Hematopoietic multipotent progenitor cell treated with erythropoietin and hydrocortisone succinate and interleukin-3 and kit ligand, for 6 days (in vitro differentiated cells): ENCODE measurements around the gene TRIM23.
"Not testable (repeated sequence)": the region's sequence is repeated elsewhere in the genome, so short reads cannot be mapped to it uniquely, and the experiment has no call there.

Source experiments
- DNase-seq: peaks from one replicate; pipeline ENCODE4 v3.0.0-alpha.2; 2015

The TRIM23 gene

DNA sequence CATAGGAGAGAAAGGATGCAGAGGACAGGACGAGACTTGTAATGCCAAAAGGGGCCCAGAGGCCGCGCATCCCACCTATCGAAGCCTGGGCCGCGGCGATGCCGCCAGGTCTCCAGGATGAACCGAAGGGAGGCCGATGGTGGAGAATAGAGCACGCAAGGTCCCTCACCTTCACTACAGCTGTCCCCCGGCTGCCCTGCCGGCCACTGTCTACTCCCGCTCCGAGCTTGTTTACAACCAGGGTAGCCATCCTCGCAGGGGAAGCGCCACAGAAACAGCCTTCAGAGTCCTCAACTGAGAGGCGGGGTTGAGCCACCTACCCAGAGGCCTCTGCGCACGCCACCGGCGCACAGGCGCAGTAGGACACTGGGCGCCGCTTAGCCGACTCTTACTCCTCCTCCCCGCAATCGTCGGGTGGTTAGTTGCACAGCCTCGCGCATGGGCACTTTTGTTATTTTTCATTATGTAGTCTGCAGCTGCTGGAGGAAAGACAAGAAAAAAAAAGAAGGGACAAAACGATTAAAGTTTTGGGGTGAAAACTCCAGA, at the start of gene TRIM23:
TSS of gene TRIM23 (minus strand) at position 309 of the 546 bp plus-strand sequence. CDS start at position 250, 59 bp downstream.
- peak; percentile 97 for DNase-seq

DNA sequence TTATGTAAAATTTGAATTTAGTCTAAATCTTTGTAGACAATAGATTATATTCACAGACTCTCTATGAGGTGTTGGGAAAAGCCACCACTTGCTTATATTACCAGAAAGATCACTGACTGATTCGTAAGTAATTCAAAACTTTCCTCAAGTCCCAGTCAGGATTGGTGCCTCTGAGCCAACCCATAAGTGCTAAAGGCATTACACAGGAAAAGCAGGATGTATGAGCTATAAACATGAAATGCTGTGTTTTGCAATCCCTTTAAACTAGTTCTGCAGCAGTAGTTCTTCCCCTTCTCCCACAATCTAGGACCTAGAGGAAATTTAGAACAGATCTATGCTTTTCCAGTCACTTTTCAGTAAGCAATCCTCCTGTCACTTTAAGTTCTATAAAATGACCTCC, 48.7 kb upstream of the TRIM23 start:
- DNase-seq = no peak

DNA sequence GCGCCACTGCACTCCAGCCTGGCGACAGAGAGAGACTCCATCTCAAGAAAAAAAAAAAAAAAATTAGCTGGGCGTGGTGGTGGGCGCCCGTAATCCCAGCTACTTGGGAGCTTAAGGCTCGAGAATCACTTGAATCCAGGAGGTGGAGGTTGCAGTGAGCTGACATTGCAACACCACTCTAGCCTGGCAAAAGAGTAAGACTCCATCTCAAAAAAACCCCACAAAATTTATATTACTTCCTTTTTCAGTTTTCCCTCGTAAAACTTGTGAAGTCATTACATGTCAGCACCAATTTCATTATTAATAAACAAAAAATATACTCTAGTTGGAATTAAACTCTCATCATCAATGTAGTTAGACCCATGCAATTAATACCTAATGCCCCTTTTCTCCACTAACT, 44.6 kb upstream of the TRIM23 start:
- no peak for DNase-seq

DNA sequence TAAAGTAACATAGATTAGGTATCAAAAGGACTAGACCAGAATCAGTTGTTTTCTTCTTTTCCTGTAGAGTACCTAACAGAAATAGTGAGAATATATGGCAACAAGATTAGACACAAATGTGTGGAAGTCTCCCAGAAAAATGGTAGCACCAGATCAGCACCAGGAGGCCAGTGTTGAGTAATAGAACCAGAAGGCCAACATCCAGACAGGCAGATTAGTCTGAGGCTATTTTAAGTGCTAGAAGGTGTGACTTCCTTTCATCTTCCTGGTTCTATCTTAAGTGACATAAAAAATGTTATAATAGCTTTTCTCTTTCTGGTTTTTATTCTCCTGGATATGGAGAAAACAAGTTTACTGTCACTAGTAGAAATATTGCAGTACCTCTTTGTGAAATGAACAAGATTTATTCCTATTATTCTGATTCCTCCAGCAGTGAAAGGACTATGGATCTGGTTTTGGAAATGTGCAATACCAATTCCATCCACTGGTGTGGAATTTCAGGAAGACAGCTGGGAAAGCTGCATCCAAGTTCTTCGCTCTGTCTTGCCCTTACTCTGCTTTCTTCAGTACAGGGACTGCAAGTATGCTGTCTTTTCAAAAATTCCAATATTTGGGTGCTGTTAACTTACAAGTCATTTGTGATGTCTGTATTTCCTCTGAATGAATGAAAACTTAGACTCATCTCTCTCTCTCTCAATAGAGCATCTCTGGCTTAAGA, 39.8 kb upstream of the TRIM23 start:
- DNase-seq = no peak

DNA sequence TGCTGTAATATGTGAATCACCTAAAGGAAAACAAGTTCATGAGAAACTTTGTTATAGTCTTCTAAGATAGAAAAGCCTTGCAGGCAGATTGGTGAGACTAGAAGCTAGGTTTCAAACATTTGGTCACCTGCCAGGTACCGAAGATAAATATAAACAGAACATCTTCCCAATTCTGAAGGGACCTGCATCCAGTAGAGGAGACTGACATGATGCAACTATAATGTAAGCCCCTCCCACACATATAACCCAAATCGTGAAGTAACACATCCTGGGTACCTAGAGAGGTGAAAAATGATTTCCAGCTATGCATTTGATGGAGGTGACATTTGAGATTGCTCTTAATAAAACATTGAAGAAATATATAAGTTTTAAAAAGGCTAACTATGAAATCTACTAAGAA, 30.6 kb upstream of the TRIM23 start:
- DNase-seq = no peak

DNA sequence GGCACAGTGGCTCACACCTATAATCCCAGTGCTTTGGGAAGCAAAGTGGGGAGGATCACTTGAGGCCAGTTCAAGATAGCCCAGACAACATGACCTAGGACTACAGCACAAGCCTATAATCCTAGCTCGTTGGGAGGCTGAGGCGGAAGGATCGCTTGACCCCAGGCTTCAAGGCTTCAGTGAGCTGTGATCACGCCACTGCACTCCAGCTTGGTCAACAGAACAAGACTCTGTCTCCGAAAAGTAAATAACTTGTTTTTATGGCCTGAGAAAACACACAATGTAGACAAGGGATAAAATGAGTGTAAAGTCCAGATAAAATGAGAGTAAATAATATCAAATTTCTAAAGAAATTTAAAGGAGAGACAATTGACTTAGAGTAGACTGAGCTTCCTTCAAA, 27.0 kb upstream of the TRIM23 start:
- DNase-seq = no peak

DNA sequence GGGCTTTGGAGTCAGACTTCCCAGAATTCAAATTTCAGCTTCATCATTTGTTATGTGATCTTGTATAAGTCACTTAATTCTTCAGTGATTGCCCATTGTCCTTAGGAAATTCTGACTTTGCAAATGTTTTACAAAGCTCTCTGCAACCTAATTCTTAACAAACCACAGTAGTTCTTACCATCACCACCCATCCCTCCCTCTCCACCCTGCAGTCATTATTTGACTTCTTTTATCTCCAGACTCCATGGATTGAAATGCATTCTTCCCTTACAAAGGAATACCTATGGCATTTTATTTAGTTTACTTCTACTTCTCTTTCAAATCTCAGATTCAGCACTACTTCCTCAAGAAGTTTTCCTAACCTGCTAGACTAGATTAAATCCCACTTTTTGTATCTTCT, 23.8 kb upstream of the TRIM23 start:
- DNase-seq = no peak

DNA sequence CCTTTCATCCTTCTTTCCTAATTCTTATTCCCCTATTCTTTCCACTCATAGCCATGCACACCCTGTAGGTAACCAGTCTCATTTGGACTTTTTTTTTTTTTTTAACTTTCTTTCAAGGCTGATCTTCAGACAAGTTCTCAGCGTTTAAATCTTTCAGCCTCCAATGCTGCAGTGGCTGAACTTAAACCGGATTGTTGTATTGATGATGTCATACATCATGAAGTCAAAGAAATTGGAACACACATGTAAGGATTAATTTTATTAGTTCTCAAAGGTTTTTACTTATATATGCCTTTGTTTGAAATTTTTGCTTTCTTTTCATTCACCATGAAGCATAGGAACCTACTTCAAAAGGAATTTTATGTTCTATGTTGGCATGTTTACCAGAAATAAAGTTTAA, 22.8 kb upstream of the TRIM23 start:
- DNase-seq = no peak

DNA sequence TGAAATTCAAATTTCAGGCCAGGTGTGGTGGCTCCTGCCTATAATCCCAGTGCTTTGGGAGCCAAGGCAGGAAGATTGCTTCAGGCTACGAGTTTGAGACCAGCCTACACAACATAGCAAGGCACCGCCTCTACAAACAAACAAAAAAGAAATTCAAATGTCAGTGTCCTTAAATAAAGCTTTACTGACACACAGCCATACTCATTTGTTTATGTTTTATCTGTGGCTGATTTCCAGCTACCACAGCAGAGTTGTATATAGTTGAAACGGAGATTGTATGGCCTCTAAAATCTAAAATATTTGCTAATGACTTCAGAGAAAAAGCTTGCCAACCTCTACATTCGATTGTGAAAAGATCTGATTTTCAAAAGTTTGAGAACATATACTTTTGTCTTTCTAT, 16.1 kb upstream of the TRIM23 start:
- DNase-seq = no peak

DNA sequence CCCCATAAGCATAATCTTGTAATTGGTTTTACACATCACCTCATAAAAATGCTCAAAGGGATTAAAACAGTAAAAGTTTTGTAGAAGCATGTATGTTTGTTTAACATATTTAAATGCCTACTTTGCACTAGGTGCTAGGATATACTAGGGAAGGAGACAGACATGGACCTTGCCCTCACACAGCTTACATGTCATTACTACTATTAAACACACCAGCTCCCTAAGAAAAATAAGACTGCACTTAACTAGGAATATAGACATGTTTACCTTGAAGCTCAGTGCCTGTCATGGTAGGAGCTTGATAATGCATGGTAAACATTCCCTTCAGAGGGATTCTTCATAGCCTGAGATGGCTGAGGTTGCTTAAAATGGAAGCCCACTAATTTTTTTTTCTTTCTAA, 6.8 kb upstream of the TRIM23 start:
- no peak for DNase-seq

DNA sequence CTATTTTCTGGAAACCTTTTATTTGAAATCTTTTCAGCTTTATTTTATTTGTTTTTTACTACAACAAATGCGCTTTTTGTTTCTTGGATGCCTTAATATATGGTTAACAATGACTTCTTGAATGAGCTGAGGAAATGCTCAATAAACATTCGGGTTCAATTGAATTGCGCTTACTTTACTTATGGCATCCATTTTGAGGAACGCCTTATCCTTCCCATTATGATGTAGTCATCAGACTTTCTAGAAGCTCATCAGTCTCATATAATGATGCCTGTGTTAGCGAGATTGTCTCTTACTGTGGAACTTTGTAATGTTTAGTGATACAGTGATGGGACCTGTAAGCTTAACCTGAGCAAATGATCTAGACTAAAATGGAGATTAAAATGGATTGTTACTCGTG, 1.6 kb upstream of the TRIM23 start:
- DNase-seq = peak; percentile 38

DNA sequence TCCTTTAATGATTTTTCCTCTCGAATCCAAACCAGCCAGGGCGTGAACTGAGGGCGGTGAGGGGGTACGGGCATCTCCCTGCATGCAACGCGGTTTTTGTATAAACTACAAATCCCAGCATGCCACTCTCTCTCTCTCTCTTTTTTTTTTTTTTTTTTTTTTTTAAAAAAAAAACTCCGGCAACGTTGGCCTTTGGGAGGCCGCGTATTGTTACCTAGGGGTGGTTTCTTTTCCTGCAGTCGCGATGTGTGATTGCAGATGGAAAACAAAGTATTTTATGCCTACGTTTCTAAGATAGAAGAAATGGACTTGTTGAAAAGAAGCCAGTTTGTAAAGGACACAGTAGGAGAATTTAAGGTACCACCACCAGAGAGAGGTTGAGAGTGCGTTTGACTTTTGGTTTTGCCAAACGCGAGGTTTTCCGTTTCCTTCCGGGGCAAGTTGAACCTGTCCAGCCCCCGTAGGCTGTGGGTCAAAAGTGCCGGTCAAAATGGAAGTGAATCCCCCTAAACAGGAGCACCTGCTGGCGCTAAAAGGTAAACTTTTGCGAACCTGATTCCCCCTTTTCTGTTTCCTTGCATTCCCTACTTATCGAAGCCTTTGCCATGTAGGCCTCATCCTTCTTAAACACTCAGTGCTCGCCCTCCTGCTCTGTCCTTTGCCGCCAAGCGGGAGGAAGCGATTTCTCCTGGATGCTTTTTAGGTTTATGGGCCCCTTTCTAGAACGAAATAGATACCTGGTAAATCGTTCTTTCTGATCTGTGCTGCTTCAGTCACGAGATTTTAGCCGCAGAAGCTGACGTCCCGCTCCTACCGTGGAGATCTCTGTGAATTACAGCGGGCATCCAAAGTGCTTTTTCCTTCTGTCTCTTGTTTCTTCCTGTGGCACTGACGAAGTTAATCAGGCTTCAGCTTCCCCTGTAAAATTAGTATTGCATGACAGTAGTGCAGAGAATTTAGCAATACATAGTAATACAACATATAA, 730 bp upstream of the TRIM23 start, which contains the start of the genes SHLD3 and TRAPPC13:
TSS of gene SHLD3 (plus strand) at position 457 of the 985 bp plus-strand sequence. CDS start 4,561 bp downstream, outside the sequence.
TSS of gene TRAPPC13 (plus strand) at position 457 of the 985 bp plus-strand sequence. CDS start at position 491, 34 bp downstream.
- peak; percentile 96 for DNase-seq

DNA sequence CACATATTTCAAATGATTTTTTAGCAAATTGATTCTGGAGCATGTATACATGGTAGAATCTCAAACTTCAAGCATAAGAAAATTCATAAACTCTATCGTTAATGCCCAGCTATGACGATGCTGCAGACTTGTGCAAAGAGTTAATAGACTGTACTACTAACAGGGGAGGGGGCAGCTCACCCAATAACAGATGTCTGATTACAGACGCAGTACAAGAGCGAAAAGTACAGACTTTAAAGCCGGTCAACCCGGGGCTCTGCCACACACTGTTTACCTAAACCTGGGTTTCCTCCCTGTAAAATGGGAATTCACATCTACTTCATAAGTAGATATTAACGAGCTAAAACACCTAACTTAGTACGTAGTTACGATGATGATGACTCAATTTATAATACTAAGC, 651 bp downstream of the TRIM23 start:
- DNase-seq = peak; percentile 27

DNA sequence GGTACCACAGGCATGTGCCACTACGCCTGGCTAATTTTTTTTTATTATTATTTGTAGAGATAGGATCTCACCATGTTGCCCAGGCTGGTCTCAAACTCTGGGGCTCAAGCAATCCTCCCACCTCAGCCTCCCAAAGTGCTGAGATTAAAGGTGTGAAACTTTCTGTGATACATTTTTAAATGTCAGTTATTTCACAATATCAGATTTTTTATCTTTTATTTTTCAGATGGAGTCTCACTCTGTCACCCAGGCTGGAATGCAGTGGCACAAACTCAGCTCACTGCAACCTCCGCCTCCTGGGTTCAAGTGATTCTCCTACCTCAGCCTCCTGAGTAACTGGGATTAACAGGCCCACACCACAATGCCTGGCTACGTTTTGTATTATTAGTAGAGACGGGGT, 2.2 kb downstream of the TRIM23 start:
- DNase-seq = not testable (repeated sequence)

DNA sequence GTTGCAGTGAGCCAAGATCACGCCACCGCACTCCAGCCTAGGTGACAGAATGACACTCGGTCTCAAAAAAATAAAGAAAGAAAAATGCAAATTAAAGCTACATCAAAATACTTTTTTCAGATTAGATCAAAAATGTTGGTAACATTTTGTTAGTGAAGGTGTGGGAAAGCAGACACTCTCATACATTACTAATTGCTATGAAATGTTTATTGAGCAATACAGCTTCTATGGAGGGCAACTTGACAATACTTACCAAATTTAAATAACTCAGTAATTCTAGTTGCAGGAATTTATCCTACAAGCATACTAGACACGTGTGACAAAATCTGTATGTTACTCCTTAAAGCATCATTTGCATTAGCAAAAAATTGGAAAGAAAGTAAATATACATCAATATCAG, 4.1 kb downstream of the TRIM23 start:
- no peak for DNase-seq

DNA sequence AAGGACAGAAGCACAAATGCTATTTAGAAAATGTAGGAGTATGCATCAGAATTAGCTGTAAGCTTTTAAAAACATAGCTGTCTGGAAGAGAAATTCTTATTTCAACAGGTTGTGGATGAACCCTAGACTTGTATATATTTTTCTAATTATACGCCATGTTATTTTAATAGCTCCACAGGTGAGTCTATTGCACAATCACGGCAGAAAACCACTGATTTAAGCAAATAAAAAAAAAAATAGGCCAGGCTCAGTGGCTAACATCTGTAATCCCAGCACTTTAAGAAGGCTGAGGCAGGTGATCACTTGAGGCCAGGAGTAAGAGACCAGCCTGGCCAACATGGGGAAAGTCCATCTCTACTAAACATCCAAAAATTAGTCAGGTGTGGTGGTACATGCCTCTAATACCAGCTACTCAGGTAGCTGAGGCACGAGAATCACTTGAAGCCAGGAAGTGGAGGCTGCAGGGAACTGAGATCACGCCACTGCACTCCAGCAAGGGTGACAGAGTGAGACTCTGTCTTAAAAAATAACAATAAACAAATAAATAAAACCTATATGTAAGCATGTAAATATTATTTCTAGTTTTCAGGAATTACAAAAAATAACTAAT, 11.7 kb downstream of the TRIM23 start:
- no peak for DNase-seq

DNA sequence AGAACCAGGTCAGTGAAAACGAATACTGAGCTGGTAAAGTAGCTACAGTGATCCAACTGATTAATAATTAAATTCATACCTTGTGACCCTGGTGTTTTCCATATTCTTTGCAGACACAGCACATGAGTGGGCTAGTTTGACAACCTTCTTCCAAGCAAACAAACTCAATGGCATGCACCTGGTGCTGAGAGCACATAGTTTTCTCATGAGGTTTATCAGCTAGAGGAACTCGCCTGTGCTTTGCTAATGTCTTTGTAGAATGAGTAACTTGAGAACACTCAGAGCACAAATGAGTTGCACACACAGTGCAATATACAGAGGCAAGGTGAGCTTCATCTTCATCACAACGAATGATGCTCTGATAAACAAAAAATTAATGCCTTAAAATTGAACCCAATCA, 12.6 kb downstream of the TRIM23 start:
- no peak for DNase-seq

DNA sequence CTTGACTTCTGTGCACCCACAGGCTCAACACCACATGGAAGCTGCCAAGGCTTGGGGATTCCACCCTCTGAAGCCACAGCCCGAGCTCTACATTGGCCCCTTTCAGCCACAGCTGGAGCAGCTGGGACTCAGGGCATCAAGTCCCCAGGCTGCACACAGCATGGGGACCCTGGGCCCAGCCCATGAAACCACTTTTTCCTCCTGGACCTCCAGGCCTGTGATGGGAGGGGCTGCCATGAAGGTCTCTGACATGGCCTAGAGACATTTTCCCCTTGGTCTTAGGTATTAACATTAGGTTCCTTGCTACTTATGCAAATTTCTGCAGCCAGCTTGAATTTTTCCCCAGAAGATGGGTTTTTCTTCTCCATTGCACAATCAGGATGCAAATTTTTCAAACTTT, 22.4 kb downstream of the TRIM23 start:
- DNase-seq = not testable (repeated sequence)

DNA sequence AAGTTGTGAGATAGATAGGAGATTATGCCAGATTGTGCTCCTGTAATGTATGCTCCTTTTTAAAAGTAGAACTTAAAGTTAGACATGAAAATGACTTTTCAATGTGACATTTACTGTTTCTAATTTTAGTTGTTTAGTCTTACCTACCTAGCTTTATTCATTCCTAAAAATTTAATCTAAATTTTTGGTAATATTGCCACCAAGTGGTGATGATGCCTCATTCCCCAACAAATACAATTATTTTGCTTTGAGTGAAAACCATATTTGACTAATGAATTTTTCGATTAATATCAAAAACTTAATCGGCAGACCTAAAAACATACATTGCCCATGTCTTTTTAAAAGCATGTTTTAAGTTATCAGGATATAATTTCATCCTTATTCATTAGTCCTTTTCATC, 35.4 kb downstream of the TRIM23 start:
- no peak for DNase-seq

DNA sequence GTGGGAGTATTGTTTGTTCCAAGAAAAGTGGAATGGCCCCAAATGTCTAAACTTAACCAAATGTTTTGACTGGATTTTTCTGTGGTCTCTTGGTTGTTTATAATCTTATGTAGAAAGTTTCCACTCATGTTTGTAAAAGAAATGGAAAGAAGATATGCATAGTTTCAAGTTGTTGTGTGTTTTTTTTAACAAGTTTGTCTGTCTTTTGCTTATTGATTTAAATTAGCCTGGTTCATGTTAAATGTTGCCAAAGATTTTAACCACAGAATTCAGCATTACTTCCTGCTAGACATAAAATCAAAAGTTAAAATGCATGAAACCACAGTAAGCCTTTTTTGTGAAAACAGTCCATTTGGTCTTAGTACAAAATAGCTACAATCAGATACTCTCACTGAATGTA, 47.0 kb downstream of the TRIM23 start:
- no peak for DNase-seq

DNA sequence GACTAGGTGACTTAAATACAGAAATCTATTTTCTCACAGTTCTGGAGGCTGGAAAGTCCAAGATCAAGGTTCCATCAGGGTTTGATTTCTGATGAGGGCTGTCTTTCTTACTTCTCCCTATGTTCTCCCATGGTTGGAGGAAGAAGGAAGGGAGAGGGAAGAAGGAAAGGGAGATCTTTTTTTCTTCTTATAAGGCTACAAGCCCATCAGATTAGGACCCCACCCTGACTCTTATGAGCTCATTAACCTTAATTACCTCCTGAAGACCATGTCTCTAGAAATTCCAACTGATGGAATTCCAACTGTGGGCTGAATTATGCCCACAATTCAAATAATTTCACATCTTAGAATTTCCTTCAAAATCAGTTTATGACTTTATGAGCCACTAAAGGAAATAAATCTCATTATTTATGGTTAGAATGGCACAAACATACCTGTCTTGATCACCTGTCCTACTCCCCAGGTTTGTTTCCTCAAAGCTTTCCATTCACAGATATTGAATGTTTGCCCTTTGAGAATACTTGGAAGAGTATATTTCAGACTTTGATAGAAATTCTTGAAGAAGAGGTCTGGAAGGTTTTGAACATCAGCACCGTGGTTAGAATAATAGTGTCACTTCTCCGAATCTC, 53.4 kb downstream of the TRIM23 start:
- DNase-seq = no peak

DNA sequence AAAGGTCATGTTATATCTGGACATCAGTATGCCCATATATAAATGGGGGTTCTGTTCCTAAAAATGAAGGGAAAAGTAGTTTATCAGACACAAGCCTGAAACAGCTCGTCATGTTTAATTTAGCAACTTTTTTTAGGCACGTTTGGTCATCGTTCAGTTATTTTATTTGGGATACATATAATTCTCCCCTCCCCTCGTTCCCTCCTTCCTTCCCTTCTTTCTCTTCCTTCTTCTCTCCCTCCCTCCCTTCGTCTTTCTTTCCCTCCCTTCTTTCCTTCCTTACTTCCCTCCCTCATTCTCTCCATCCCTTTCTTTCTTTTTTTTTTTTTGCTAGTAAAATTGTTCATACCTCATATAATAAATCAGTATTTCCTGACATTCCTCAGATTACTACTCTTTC, 57.6 kb downstream of the TRIM23 start:
- DNase-seq = no peak

DNA sequence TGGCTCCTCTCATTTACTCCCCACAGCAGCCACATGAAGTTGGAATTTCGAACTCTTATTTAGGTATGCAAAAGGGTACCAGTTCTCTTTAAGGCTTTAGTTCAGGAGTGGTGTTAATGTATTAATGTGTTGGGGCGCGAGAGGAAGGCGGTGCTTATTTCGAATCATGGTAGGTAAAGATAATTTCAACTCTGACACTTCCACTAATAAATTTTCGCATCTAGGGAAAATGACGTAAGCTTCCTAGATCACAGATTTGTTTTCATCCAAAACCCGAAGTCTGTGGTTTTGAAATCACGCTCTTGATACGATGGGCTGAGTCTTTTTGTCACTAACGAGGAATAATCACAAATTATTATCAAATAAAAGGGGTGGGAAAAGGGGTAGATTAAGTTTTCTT, 60.4 kb downstream of the TRIM23 start:
- peak; percentile 36 for DNase-seq
